Measurements from ENCODE around the gene GALNT15.

GALNT15 gene

DNA sequence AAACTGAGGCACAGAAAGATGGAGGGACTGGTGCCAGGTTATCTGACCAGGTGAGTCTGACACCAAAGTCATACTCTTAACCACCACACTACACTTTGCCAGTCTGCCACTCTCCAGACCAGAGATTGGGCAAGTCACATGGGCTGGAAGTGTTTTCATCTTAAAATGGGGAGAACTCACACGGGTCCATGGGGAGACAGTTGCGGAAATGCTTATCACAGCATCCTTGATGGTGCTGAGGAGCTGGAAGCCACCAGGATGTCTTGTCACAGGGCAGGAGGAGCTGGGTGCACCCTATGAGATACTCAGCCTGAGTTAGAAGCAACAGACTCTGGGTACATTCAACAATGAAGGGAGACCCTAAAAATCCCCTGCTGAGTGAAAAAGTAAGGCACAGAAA lies 4.8 kb downstream of the GALNT15 start:
- H3K27me3 ChIP-seq (ENCODE audit: control insufficient read depth in 1 of 2, insufficient read depth in 1 of 2, low read length in 2 of 2): no peaks in the 10 kb centered on the region
- H3K4me3 ChIP-seq (ENCODE audit: insufficient read depth in 1 of 2, low read depth in 1 of 2, low read length in 2 of 2): no peak overlapping the region
- H2BK120ac ChIP-seq (ENCODE audit: low read depth, low read length): no peak overlapping the region
- H3K79me1 ChIP-seq (replicated peaks; ENCODE audit: low read length, poor library complexity, severe bottlenecking): no peaks in the 10 kb centered on the region
- H3K9me3 ChIP-seq (ENCODE audit: control insufficient read depth, low read length): no peaks in the 10 kb centered on the region
- no peak overlapping the region for H2AK5ac ChIP-seq (ENCODE audit: low read length, severe bottlenecking)
- peaks cover 14% of the 10 kb centered on the region for H3K4me1 ChIP-seq (ENCODE audit: control insufficient read depth, insufficient read depth, low read depth, low read length)
- H3K23ac ChIP-seq (ENCODE audit: low read length in 2 of 2): no peak overlapping the region
- H2BK5ac ChIP-seq (ENCODE audit: low read depth, low read length, poor library complexity, severe bottlenecking): no peak overlapping the region
- peak overlapping the region in 1 of 2 experiments; percentile 23 for H2BK12ac ChIP-seq (ENCODE audit: low read length in 2 of 2)
- H2BK15ac ChIP-seq (ENCODE audit: low read depth, poor library complexity, severe bottlenecking): no peak overlapping the region
- H2AFZ ChIP-seq (ENCODE audit: low read depth, low read length): no peak overlapping the region
- no peak overlapping the region for H3K4ac ChIP-seq (ENCODE audit: low read depth in 1 of 2, low read length in 2 of 2)
- peaks cover 0 to 30% of the 10 kb centered on the region in 2 experiments for H3K36me3 ChIP-seq (ENCODE audit: control insufficient read depth in 1 of 2, insufficient read depth in 2 of 2, low read depth in 1 of 2, low read length in 2 of 2)
- H3K18ac ChIP-seq (ENCODE audit: low read depth in 1 of 2, low read length in 2 of 2): peak overlapping the region in 1 of 2 experiments; percentile 37
- WGBS: 97% methylated on average over 2 of the region's 2 CpGs
- no peak overlapping the region for H4K8ac ChIP-seq (ENCODE audit: low read length)
- H4K91ac ChIP-seq (ENCODE audit: low read length): no peak overlapping the region
- H3K14ac ChIP-seq (ENCODE audit: low read length in 2 of 2): no peak overlapping the region
- H3K27ac ChIP-seq (ENCODE audit: low read length, poor library complexity, severe bottlenecking): no peak overlapping the region
- DNase-seq: no peak
- no peak overlapping the region for H3K4me2 ChIP-seq (ENCODE audit: low read length, poor library complexity, severe bottlenecking)
- H3K9ac ChIP-seq (ENCODE audit: low read length): peak overlapping the region; percentile 65

DNA sequence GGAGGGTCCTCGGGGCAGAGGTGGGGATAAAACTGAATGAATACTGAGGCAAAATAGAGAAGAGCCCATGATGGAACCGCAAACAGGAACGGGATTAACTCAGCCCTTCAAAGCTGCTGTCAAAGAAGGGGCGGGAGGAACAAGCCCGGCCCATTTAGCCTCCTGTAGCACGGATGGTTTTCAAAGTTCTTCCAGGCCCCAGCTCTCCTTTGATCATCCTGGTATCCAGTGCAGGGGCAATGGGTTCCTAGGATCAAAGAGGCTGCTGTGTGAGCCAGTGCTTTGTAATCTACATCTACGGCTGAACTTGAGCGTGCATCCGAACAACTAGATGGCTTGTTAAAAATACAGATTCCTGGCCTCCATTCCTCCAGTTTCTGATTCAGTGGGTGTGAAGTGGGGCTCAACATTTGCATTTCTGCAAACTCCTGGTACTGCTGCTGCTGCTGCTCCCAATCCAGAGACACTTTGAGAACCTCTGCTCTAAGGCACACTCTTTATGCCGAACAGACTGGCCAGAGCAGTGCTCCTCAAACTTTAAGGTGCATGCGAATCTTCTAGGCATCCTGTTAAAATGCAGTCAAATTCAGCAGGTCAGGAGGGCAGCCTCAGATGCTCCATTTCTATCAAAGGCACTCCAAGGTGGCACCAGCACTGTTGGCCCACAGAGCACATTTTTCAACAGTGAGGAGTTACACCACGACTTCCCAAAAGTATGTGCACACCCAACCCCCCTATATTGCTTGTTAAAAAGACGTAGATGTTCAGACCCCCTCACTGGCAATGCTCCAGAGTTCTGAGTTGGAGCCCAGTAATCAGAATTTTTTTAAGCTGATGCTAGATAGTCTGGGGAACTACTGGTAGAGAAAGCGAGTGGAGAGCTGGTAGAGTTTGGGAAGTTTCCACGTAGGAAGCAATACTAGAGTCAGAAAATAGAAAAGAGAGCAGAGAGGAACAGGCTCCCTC lies 5.6 kb downstream of the GALNT15 start:
- H3K4me2 ChIP-seq (ENCODE audit: low read length, poor library complexity, severe bottlenecking): no peak overlapping the region
- peak; percentile 23 for DNase-seq
- H4K8ac ChIP-seq (ENCODE audit: low read length): no peak overlapping the region
- no peak overlapping the region for H2BK15ac ChIP-seq (ENCODE audit: low read depth, poor library complexity, severe bottlenecking)
- H2AK5ac ChIP-seq (ENCODE audit: low read length, severe bottlenecking): no peak overlapping the region
- H3K9ac ChIP-seq (ENCODE audit: low read length): peak overlapping the region; percentile 65
- H4K91ac ChIP-seq (ENCODE audit: low read length): no peak overlapping the region
- H2BK12ac ChIP-seq (ENCODE audit: low read length in 2 of 2): peak overlapping the region in 1 of 2 experiments; percentile 37
- H2AFZ ChIP-seq (ENCODE audit: low read depth, low read length): no peak overlapping the region
- H3K14ac ChIP-seq (ENCODE audit: low read length in 2 of 2): no peak overlapping the region
- no peak overlapping the region for H2BK120ac ChIP-seq (ENCODE audit: low read depth, low read length)
- 73% methylated on average over 15 of the region's 15 CpGs for WGBS
- no peak overlapping the region for H3K18ac ChIP-seq (ENCODE audit: low read depth in 1 of 2, low read length in 2 of 2)
- peak overlapping the region in 1 of 2 experiments; percentile 1 for H3K4me3 ChIP-seq (ENCODE audit: insufficient read depth in 1 of 2, low read depth in 1 of 2, low read length in 2 of 2)
- H3K9me3 ChIP-seq (ENCODE audit: control insufficient read depth, low read length): no peaks in the 10 kb centered on the region
- no peak overlapping the region for H3K23ac ChIP-seq (ENCODE audit: low read length in 2 of 2)
- H3K36me3 ChIP-seq (ENCODE audit: control insufficient read depth in 1 of 2, insufficient read depth in 2 of 2, low read depth in 1 of 2, low read length in 2 of 2): peaks cover 0 to 36% of the 10 kb centered on the region in 2 experiments
- H3K27me3 ChIP-seq (ENCODE audit: control insufficient read depth in 1 of 2, insufficient read depth in 1 of 2, low read length in 2 of 2): no peaks in the 10 kb centered on the region
- H3K79me1 ChIP-seq (replicated peaks; ENCODE audit: low read length, poor library complexity, severe bottlenecking): no peaks in the 10 kb centered on the region
- H3K4me1 ChIP-seq (ENCODE audit: control insufficient read depth, insufficient read depth, low read depth, low read length): peaks cover 14% of the 10 kb centered on the region
- no peak overlapping the region for H2BK5ac ChIP-seq (ENCODE audit: low read depth, low read length, poor library complexity, severe bottlenecking)
- no peak overlapping the region for H3K4ac ChIP-seq (ENCODE audit: low read depth in 1 of 2, low read length in 2 of 2)
- H3K27ac ChIP-seq (ENCODE audit: low read length, poor library complexity, severe bottlenecking): no peak overlapping the region

DNA sequence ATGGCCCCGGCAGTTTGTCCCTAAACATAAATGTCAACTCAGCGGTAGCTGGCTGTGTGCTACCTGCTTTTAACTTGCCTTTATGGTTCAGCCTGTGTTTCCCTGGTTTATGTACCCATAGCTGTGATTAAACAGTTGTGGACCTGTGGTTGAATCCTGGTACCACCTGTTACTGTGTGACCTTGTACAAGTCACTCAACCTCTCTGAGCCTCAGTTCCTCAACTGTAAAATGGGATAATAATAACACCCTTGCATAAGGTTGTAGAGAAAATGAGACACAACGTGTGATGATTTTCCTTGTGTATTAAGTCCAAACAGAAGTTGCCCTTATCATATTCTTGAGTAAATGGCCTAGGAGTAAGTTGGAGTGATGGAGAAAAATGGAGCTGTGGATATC lies 6.3 kb downstream of the GALNT15 start:
- H3K36me3 ChIP-seq (ENCODE audit: control insufficient read depth in 1 of 2, insufficient read depth in 2 of 2, low read depth in 1 of 2, low read length in 2 of 2): peaks cover 0 to 36% of the 10 kb centered on the region in 2 experiments
- WGBS: 94% methylated on average over 3 of the region's 3 CpGs
- peak overlapping the region; percentile 46 for H3K9ac ChIP-seq (ENCODE audit: low read length)
- no peak overlapping the region for H2AFZ ChIP-seq (ENCODE audit: low read depth, low read length)
- no peak overlapping the region for H3K4ac ChIP-seq (ENCODE audit: low read depth in 1 of 2, low read length in 2 of 2)
- no peak overlapping the region for H2BK15ac ChIP-seq (ENCODE audit: low read depth, poor library complexity, severe bottlenecking)
- no peak overlapping the region for H2BK120ac ChIP-seq (ENCODE audit: low read depth, low read length)
- H3K4me3 ChIP-seq (ENCODE audit: insufficient read depth in 1 of 2, low read depth in 1 of 2, low read length in 2 of 2): peak overlapping the region in 1 of 2 experiments; percentile 1
- H3K4me2 ChIP-seq (ENCODE audit: low read length, poor library complexity, severe bottlenecking): no peak overlapping the region
- H3K27me3 ChIP-seq (ENCODE audit: control insufficient read depth in 1 of 2, insufficient read depth in 1 of 2, low read length in 2 of 2): no peaks in the 10 kb centered on the region
- H2BK5ac ChIP-seq (ENCODE audit: low read depth, low read length, poor library complexity, severe bottlenecking): no peak overlapping the region
- no peak overlapping the region for H3K14ac ChIP-seq (ENCODE audit: low read length in 2 of 2)
- H3K18ac ChIP-seq (ENCODE audit: low read depth in 1 of 2, low read length in 2 of 2): no peak overlapping the region
- H2AK5ac ChIP-seq (ENCODE audit: low read length, severe bottlenecking): no peak overlapping the region
- no peak overlapping the region for H3K23ac ChIP-seq (ENCODE audit: low read length in 2 of 2)
- no peak overlapping the region for H4K91ac ChIP-seq (ENCODE audit: low read length)
- H3K79me1 ChIP-seq (replicated peaks; ENCODE audit: low read length, poor library complexity, severe bottlenecking): no peaks in the 10 kb centered on the region
- H3K27ac ChIP-seq (ENCODE audit: low read length, poor library complexity, severe bottlenecking): no peak overlapping the region
- no peak for DNase-seq
- no peak overlapping the region for H2BK12ac ChIP-seq (ENCODE audit: low read length in 2 of 2)
- H3K9me3 ChIP-seq (ENCODE audit: control insufficient read depth, low read length): no peaks in the 10 kb centered on the region
- peaks cover 13% of the 10 kb centered on the region for H3K4me1 ChIP-seq (ENCODE audit: control insufficient read depth, insufficient read depth, low read depth, low read length)
- no peak overlapping the region for H4K8ac ChIP-seq (ENCODE audit: low read length)

DNA sequence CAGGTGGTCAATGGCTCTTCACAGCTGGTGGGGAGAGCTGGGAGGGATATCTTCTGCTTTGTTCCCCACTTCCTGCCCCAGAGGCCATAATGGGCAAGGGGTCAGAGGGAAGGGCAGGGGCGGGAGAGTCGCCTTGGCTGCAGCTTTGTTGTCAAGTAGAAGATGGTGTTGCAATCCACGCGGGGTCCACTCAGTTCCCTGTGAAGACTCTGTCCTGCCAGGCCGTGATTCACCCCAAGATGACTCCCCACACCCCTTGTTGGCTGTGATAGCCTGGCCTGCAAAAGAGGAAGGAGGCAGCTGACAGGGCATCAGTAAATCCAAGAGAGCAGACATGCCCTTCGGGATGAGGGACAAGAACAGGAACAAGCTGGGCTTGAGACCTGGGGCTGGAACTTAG lies 6.9 kb downstream of the GALNT15 start:
- Histone ChIP-seq H3K4ac (ENCODE audit: low read depth in 1 of 2, low read length in 2 of 2) (no peak overlapping the region), H3K79me1 (replicated peaks; ENCODE audit: low read length, poor library complexity, severe bottlenecking) (no peaks in the 10 kb centered on the region), H3K23ac (ENCODE audit: low read length in 2 of 2) (no peak overlapping the region), H3K27ac (ENCODE audit: low read length, poor library complexity, severe bottlenecking) (no peak overlapping the region), H3K9me3 (ENCODE audit: control insufficient read depth, low read length) (no peaks in the 10 kb centered on the region), H2BK120ac (ENCODE audit: low read depth, low read length) (no peak overlapping the region), H3K27me3 (ENCODE audit: control insufficient read depth in 1 of 2, insufficient read depth in 1 of 2, low read length in 2 of 2) (no peaks in the 10 kb centered on the region), H4K8ac (ENCODE audit: low read length) (peak overlapping the region; percentile 0), H3K14ac (ENCODE audit: low read length in 2 of 2) (peak overlapping the region in 1 of 2 experiments; percentile 2), H3K36me3 (ENCODE audit: control insufficient read depth in 1 of 2, insufficient read depth in 2 of 2, low read depth in 1 of 2, low read length in 2 of 2) (peaks cover 0 to 39% of the 10 kb centered on the region in 2 experiments), H2BK5ac (ENCODE audit: low read depth, low read length, poor library complexity, severe bottlenecking) (no peak overlapping the region), H3K4me2 (ENCODE audit: low read length, poor library complexity, severe bottlenecking) (no peak overlapping the region), H3K4me3 (ENCODE audit: insufficient read depth in 1 of 2, low read depth in 1 of 2, low read length in 2 of 2) (no peak overlapping the region), H2BK15ac (ENCODE audit: low read depth, poor library complexity, severe bottlenecking) (peak overlapping the region; percentile 98), H3K9ac (ENCODE audit: low read length) (peak overlapping the region; percentile 48), H3K18ac (ENCODE audit: low read depth in 1 of 2, low read length in 2 of 2) (peak overlapping the region in 1 of 2 experiments; percentile 58), H2AK5ac (ENCODE audit: low read length, severe bottlenecking) (no peak overlapping the region), H2BK12ac (ENCODE audit: low read length in 2 of 2) (peak overlapping the region; percentile 29 to 85), H4K91ac (ENCODE audit: low read length) (no peak overlapping the region), H2AFZ (ENCODE audit: low read depth, low read length) (no peak overlapping the region), H3K4me1 (ENCODE audit: control insufficient read depth, insufficient read depth, low read depth, low read length) (peaks cover 11% of the 10 kb centered on the region)
- WGBS: 80% methylated on average over 6 of the region's 6 CpGs
- DNase-seq: peak; percentile 33

Data from mesenchymal stem cell (in vitro differentiated cells and primary cell).